HG02798 (cell line): ENCODE results near the gene USP35.
A peak's percentile ranks its signal among the peaks of the same experiment; 100 is the strongest.
"Not testable (repeated sequence)": the region's sequence is repeated elsewhere in the genome, so short reads cannot be mapped to it uniquely, and the experiment has no call there.

ENCODE experiments used
- ATAC-seq: cut with Tn5 transposase; IDR thresholded peaks from one replicate; pipeline ENCODE4 v1.9.1; 2021; ENCODE audit warnings: mild to moderate bottlenecking; ENCODE audit not compliant: unreplicated experiment, poor library complexity

Gene USP35

DNA sequence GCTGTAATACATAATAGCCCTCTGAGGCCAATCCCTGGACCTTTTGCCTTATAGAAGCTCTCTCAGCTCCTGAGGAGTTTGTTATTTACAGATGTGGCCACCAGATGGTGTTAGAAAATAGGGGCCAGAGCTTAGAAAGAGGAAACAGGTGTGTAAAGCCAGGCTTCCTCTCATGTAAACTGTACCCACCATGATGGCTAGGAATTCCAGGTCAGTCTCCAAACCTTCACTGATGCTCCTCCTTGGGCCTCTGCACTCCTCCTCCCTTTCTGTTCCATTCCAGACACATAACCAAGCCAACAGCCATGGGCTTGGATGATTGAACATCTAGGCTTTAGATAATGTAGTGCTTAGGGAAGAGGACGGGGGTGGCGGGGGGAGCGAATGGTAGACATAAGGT, 39.7 kb downstream of the USP35 start:
- peak; percentile 64 for ATAC-seq

DNA sequence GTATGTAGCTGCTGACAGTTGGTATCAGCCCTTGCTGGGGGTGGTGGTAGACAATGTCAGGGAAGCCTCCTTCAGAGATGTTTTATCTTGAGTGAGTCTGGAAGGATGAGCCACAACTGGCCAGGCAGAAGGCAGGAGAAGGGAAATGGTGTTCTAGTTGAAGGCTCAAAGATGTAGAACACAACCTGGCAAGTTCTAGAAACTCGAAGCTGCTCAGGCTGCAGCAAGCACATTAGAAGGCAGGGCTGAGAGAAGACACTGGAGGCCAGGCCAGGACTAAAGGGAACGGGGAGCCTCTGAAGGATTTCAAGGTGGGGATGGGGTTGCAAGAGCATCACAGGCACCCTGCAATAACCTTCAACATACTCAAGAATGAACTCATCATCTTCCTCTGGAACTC, 40.4 kb downstream of the USP35 start:
- no peak for ATAC-seq

DNA sequence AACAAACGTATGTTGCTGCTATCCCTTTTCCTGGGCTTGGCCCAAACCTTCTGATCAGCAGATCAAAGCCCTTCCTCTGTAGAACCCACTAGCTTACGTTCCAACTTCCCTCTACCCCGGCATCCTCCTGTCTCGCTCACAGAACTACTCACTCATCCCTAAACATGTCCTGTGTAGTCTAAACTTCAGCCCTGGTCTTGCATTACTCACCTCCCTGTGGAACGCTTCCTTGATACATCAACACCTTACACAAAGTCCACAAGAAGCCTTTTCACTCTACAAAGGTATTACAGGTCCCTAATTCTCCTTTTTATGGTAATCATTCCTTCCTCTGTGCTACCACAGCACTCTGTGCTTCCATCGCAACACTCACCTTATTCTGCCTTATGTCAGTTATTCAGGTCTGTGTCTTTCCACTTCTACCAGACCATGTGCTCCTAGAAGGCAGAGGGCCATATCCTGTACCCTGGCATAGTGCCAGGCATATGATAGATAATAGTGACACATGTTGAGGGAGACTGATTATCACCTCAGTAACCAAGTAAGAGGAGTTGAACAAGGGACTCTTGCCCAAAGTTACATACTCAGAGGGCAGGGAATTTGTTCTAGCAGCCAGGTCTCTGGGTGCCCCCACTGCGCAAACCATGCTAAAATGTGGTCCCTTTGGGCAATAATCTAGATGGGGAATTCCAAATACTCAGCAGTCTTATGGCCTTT, 41.6 kb downstream of the USP35 start:
- ATAC-seq = no peak

DNA sequence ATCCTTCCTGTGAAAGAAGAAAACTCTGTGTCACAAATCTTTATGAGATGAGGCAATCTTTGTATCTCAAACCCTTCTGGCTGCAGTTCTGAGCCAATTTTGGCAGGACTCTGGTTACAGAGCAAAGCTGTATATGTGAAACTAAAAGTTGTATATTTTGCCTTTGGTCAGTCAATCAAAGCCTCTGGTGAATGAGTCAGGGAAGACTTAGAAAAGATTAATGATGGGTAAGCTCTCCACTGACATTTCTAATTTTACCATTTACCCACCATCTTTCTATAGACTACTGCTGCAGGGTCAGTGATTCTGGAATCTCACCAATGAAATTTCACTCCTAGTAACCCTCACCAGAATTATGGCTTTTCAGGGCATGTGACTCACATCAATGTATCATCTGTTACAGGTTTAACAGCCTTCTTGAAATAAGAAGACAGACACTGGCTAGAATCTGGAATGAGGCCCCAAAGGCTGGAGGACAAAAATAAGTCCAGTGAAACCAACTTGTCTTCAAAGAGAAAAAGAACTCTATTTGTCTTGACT, 43.3 kb downstream of the USP35 start:
- ATAC-seq = no peak

DNA sequence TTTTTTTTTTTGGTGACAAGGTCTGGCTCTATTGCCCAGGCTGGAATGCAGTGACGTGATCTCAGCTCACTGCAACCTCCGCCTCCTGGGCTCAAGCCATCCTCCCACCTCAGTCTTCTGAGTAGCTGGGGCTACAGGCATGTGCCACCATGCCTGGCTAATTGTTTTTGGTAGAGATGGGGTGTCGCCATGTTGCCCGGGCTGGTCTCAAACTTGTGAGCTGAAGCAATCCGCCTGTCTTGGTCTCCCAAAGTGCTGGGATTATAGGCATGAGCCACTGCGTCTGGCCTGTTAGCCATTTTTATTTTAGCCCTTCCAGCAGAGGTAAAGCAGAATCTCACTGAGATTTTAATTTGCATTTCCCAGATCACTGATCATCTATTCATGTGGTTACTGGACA, 44.3 kb downstream of the USP35 start:
- ATAC-seq = not testable (repeated sequence)

DNA sequence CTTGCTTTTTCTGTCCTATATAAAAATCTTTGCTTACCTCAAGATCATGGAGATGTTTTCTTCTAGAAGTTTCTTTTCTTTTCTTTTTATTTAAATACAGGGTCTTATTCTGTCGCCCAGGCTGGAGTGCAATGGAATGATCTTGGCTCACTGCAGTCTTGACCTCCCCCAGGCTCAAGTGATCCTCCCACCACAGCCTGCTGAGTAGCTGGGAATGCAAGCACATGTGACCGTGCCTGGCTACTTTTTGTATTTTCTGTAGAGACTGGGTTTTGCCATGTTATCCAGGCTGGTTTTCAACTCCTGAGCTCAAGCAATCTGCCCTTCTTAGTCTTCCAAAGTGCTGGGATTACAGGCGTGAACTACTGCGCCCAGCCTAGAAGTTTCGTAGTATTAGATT, 45.3 kb downstream of the USP35 start:
- ATAC-seq = no peak

DNA sequence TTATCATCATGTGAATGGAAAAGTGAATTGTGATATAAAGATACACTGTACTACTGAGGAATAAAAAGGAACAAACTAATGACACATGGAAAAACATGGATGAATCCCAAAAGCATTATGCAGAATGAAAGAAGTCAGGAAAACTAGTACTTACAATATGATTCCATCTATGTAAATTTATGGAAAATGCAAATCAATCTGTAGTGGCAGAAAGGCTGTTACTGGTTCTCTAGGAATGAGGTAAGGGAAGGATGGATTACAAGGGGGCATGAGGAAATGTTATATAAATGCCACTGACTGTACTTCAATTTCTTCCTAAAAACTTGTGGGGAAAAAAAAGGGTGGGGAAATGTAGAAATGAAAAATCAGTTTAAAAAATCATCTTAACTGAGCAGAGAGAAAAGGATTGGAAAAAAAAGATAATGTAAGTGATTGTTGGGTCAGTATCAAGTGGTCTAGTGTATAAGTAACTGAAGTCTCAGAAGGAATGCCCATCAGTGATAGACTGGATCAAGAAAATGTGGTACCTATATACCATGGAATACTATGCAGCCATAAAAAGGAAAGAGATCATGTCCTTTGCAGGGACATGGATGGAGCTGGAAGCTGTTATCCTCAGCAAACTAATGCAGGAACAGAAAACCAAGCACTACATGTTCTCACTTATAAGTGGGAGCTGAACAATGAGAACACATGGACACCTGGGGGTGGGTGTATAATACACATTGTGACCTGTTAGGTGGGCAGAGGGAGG, 48.8 kb downstream of the USP35 start:
- ATAC-seq = no peak

DNA sequence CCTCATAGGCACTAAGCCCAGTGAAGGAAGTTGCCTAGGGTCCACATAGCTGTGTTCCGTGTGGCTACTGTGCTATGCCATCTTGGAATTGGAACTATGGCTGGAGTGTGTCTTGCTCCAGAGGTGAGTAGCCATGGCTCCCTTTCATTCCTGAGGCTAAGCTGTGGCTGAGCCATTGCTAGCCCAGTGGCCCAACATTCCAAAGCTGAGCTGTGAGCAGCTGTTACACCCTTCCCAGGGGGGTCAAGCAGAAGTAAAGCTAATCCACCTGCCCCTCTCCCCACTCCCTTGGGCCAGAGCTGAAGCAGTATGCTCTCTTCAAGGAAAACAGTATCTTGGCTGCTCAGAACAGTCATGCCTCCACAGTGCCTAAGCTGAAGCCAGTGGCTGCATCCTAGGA, 51.1 kb downstream of the USP35 start:
- ATAC-seq = no peak

DNA sequence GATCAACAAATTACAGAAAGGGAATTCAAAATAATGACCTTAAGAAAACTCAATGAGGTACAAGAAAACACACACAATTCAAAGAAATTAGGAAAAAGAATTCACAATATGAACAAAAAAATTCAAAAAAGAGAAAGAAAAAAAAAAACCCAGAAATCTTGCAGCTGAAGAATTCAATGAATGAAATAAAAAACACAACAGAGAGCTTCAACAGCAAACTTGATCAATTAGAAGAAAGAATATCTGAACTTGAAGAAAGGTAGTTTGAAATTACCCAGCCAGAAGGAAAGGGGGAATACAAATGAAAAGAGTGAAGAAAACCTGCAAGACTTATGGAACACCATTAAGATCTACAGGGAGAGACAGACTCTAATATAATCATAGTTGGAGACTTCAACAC, 52.8 kb downstream of the USP35 start:
- ATAC-seq = no peak

DNA sequence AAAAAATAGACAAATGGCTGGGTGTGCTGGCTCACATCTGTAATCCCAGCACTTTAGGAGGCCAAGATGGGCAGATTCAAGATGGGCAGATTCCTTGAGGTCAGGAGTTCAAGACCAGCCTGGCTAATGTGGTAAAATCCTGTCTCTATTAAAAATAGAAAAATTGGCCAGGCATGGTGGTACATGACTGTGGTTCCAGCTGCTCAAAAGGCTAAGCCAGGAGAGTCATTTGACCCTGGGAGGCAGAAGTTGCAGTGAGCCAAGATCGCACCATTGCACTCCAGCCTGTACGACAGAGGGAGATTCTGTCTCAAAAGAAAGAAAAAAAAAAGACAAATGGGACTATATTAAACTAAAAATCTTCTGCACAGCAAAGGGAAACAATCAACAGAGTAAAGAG, 55.4 kb downstream of the USP35 start:
- no peak for ATAC-seq

DNA sequence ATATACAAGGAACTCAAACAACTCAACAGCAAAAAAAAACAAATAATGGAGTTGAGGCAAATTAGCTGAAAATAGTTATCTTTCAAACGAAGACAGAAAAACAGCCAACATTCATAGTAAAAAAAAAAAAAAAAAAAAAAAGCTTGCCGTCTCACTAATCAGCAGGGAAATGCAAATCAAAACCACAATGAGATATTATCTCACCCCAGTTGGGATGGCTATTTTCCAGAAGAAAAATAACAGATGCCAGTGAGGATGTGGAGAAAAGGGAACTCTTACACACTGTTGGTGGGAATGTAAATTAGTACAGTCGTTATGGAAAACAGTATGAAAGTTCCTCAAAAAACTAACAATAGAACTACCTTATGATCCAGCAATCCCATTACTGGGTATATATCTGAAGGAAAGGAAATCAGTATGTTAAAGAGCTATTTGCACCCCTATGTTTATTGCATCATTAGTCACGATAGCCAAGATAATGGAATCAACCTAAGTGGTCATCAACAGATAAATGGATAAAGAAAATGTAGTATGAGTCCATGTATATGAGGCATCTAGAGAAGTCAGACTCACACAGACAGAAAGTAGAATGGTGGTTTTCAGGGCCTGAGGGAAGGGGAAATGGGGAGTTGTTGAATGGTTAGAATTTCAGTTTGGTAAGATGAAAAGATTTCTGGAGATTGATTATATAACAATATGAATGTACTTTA, 56.0 kb downstream of the USP35 start:
- no peak for ATAC-seq

DNA sequence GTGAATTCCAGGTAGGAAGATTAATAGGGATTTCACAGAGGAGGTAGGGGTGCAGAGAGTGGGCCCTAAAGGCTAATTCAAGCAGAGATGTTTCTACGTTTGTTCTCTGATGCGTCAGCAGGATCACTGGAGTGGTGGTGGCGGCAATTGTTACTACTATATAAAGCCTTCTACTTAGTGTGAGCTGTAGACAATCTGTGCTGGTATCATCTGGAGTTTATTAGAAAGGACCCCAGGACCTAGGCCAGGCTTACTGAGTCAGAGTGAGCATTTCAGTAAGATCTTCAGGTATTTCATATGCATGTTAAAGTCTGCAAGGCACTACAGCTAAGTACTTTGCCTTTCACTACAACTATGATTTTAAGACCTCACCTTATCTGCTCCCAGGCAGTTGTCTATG, 59.5 kb downstream of the USP35 start:
- no peak for ATAC-seq

DNA sequence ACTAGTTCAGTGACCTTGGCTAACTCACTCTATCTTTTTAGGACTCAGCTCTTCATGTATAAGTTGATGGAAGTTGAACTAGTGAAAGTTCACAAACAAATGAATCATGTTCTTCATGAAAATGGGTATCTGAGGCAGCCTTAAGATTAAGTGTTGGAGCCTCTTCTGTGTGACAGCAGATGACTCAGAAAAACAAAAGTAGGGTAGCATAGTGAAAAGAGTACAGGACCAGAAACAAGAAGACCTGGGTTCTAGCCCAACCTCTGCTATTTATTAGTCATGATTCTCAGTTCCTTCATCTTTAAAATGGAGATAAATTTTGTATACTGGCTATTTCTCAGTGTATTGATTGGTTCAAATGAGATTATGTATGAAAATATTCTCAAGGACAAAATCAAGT, 60.2 kb downstream of the USP35 start:
- no peak for ATAC-seq

DNA sequence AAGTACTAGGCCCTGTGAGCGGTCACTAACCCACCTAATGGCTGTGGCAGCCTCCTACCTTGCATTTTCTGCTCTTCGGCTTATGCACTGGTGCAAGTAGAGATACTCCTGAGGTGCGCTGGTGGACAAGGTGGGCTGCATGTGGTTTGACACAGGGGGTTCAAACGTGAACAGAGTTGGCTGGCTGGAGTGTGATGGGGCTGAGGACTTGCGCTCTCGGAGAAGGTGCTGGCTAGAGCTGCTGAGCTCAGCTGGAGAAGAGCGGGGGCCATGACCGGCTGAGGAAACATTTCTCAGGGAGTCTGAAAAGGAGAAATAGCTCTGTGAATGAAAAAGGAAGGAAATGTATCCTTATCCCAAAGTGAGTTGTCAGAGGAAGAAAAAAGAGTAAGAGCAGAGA, 61.4 kb downstream of the USP35 start:
- ATAC-seq = no peak

DNA sequence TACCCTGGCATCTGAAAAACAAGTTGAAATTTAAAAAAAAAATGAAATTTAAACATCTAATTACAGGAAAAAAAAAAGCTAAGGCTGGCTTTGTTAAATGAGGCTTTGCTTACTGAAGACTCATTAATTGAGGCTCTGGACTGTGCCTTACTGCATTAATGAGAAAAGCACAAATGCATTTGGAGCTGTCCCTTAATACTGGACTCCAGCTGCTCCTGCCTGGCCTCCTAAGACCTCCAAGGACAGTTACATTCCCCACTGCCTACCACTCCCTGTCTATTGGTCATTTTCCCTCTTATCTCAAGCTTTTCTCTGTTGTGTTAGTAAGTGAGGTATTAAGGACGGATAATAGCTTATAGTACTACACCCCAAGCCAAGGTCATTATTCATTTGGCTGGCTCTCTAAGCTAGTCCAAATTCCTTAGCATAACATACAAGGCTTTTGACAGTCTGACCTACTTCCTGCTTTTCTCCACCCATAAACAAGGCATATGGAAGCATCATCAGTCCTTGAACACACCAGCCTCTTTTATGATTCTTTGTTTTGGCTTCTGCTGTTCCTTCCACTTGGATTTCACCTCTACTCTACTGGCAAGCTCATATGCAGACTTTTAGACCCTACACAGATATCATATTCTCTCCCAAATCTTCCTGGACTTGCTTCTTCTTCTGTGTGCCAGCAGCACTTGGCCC, 62.5 kb downstream of the USP35 start:
- ATAC-seq = no peak

DNA sequence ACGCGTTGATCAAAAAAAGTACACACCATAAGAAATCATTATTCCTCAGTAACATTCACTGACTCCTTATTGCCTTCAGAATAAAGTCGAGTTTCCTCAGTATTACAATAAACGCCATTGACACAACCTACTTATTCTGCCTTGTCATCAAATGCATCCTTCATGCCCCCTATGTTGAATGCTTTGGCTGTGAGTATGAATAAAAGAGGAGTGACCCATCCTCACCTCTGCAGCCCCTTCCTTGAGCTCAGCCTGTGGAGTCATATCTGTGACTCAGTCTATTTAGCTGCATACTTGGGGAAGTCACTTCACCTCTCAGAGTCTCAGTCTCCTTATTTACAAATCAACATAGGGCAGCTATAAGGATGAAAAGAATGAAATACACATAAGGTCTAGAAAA, 65.1 kb downstream of the USP35 start:
- no peak for ATAC-seq

DNA sequence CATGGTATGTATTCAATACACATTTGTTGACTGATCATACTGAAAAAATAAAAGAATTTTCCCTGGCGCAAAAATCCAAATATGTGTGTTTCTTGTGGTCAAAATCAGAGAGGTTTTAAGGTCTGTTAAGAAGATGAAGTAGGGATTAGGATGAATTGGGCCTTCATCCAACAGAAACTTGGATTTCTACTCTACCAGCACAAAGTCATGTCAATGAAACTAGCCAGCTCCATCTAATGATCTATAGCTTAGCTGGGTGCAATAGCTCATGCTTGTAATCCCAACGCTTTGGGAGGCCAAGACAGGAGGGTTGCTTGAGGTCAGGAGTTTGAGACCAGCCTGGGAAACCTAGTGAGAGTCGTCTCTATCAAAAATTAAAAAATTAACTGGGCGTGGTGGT, 65.5 kb downstream of the USP35 start:
- no peak for ATAC-seq

DNA sequence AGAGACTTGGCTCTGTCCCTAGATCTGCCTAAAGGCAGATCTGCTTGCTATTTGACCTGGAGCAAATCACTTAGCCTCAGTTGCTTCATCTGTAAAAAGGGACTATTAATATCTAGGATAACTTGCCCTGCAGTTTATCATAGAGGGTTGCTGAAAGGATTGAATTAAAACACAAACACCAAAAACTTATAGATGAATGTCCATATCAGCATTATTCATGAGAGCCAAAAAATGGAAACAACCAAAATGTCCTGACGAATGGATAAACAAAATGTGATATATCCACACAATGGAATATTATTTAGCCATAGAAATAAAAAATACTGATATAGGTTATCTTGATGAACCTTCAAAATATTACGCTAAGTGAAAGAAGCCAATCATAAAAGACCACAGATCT, 67.2 kb downstream of the USP35 start:
- no peak for ATAC-seq

DNA sequence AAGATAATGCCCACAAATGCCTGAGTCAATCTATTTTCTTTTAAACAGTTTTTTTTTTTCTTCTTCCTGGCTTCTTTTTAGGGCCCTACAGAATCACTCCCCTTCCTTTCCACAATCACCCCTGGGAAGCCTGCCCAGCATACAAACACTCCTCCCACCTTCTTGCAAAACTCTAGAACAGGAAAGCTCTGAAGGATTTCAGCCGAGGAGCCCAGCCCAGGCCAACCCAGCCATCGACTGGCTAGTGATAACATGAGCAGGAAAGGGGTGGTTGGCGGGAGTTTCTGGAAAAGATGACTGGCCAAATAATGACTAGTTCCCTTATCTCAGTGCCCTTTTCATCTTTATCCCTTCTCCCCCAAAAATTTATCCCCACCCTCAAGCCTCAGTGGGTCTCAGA, 68.2 kb downstream of the USP35 start:
- ATAC-seq = no peak

DNA sequence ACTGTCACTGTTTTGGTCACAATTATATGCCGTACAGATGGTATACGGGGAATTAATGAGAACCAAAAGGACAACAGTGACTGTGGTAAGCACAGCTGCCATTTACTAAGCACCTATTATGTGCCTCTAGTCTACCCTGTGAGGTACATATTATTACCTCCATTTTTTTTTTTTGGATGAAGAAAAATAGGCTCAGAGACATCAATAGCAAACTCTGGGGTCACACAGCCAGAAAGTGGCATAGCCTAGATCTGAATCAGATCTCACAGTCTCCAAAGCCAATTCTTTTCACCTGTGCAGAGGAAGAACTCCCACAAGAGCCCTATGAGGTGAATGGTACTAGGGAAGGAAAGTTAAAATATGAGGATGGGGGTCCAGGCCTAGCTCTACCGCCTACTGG, 68.9 kb downstream of the USP35 start:
- ATAC-seq = no peak
